K562 (cell line): ENCODE data around the gene MAP3K4. TPM values are rescaled to one million over a fixed set of nuclear protein-coding genes. Genes with fewer than 3 reads are reported as not detected.

ENCODE experiments used
- ARID1B ChIP-seq: fragments of 450-650 bp; IDR thresholded peaks from 2 replicates; pipeline ENCODE4 v1.6.1; 2016; ENCODE audit warnings: antibody characterized with exemption, mild to moderate bottlenecking, inconsistent platforms
- CHD2 ChIP-seq: IDR thresholded peaks from 2 replicates; pipeline ENCODE4 v1.6.1; 2011; ENCODE audit warnings: low read depth, low read length
- GABPB2 ChIP-seq: fragments of 250-450 bp; sonication (Bioruptor Pico); conservative IDR thresholded peaks from 2 replicates; pipeline ENCODE4 v1.5.1; 2021; ENCODE audit warnings: mild to moderate bottlenecking
- NR2F6 ChIP-seq: fragments of 450-650 bp; formaldehyde crosslinking; IDR thresholded peaks from 2 replicates; pipeline ENCODE4 v1.4.0; 2020; ENCODE audit warnings: mild to moderate bottlenecking
- RAD21 ChIP-seq, 2 experiments: fragments of 250-450 bp in 1 of 2; fragments of 450-650 bp in 1 of 2; sonication (Bioruptor Pico) in 1 of 2; formaldehyde crosslinking in 1 of 2; IDR thresholded peaks in 1 of 2; conservative IDR thresholded peaks in 1 of 2; 2 replicates each; pipeline versions ENCODE4 v1.4.0 to v1.8.0; 2020 to 2022; ENCODE audit warnings: mild to moderate bottlenecking in 2 of 2, moderate library complexity in 1 of 2
- REST ChIP-seq, 2 experiments: fragments of 450-650 bp; formaldehyde crosslinking in 1 of 2; IDR thresholded peaks; 2 replicates each; pipeline versions ENCODE4 v1.4.0 to v1.6.1; 2014 to 2020; ENCODE audit warnings: mild to moderate bottlenecking in 2 of 2, borderline replicate concordance in 1 of 2, low read depth in 1 of 2
- SMAD4 ChIP-seq: fragments of 250-450 bp; sonication (Bioruptor Pico); conservative IDR thresholded peaks from 2 replicates; pipeline ENCODE4 v1.8.0; 2021; ENCODE audit warnings: inconsistent platforms, mild to moderate bottlenecking, moderate library complexity
- SMC3 ChIP-seq: conservative IDR thresholded peaks from 2 replicates; pipeline ENCODE4 v1.6.1; 2011; ENCODE audit warnings: low read depth, low read length, improper control_type of control experiment; ENCODE audit not compliant: insufficient read depth
- ZBTB17 ChIP-seq: fragments of 450-650 bp; formaldehyde crosslinking; IDR thresholded peaks from 2 replicates; pipeline ENCODE4 v1.4.0; 2020; ENCODE audit warnings: mild to moderate bottlenecking
- ZNF318 ChIP-seq, 2 experiments: fragments of 450-650 bp; IDR thresholded peaks; 2 replicates each; pipeline ENCODE4 v1.6.1; 2016; ENCODE audit warnings: mild to moderate bottlenecking in 2 of 2, borderline replicate concordance in 1 of 2, low read depth in 1 of 2, moderate library complexity in 1 of 2
- polyA plus RNA-seq, 8 experiments: library from polyadenylated mRNA; depleted of rRNA in 4 of 8; stranded (reverse) in 5 of 8; unstranded in 3 of 8; fragments of >200 nt; fragmentation: Nextera tagmentation in 2 of 8; fragmentation: Illumina TruSeq in 1 of 8; extraction: Ambion mirVana in 2 of 8; extraction: Trizol in 1 of 8; gene quantifications; 2 replicates each; pipeline versions ENCODE4 v1.2.1 to v1.2.3, GENCODE V29; 2011 to 2014; ENCODE audit warnings: inconsistent platforms in 1 of 8, missing spikeins in 1 of 8
- total RNA-seq, 7 experiments: library from RNA; depleted of rRNA in 6 of 7; stranded (reverse); fragments of >200 nt in 6 of 7; fragmentation: Illumina TruSeq in 2 of 7; extraction: Trizol in 2 of 7; gene quantifications; 2 replicates each; pipeline versions ENCODE4 v1.2.1 to v1.2.3, GENCODE V29; 2011 to 2021; ENCODE audit warnings: low replicate concordance in 1 of 7

Gene MAP3K4
- total and polyA plus RNA-seq, 9 of the 15 experiments (the other 6 are each of a cell fraction or from before 2014, with no cell fraction given): 21.0 to 77.2 (median 48.9) TPM

- 0 out of 2 replicates have a peak, but pooled peaks have one; percentile 2 for TF ChIP-seq REST (IDR thresholded peaks at IDR 0.05; ENCODE audit: borderline replicate concordance)
- TF ChIP-seq REST (CRISPR knock-in tag; IDR thresholded peaks at IDR 0.05; ENCODE audit: low read depth): no peak
- TF ChIP-seq GABPB2 (CRISPR knock-in tag): no peak
- TF ChIP-seq CHD2: no peak
- no peak for TF ChIP-seq ARID1B
- no peak for TF ChIP-seq SMC3
- TF ChIP-seq RAD21 (CRISPR knock-in tag; conservative IDR thresholded peaks at IDR 0.05 in 1 of 2, IDR thresholded peaks at IDR 0.05 in 1 of 2): 0 out of 4 replicates have a peak, but pooled peaks of 1 of the 2 experiments have one; percentile 3
- no peak for TF ChIP-seq ZBTB17
- TF ChIP-seq SMAD4 (CRISPR knock-in tag): no peak
- TF ChIP-seq ZNF318 (IDR thresholded peaks at IDR 0.05; ENCODE audit: borderline replicate concordance in 1 of 2, low read depth in 1 of 2): no peak
- no peak for TF ChIP-seq NR2F6 (CRISPR knock-in tag)
Measured at GRCh38 chr6:161108916-161109315, 117.3 kb downstream of the MAP3K4 start (continued).
